Neural progenitor cell (in vitro differentiated cells): ENCODE measurements around the gene KLKB1.

Experiments
- CTCF ChIP-seq: fragments of 200-600 bp; sonication (generic); IDR thresholded peaks from 2 replicates; pipeline ENCODE4 v1.5.1; 2017; ENCODE audit warnings: antibody characterized with exemption, mild to moderate bottlenecking
- EZH2 ChIP-seq: fragments of 200-600 bp; sonication (generic); IDR thresholded peaks from 2 replicates; pipeline ENCODE4 v1.6.1; 2017; ENCODE audit warnings: antibody characterized with exemption, mild to moderate bottlenecking, moderate library complexity
- EZH2phosphoT487 ChIP-seq: fragments of 200-600 bp; sonication (generic); IDR thresholded peaks from 2 replicates; pipeline ENCODE4 v1.6.1; 2017; ENCODE audit warnings: antibody characterized with exemption

DNA sequence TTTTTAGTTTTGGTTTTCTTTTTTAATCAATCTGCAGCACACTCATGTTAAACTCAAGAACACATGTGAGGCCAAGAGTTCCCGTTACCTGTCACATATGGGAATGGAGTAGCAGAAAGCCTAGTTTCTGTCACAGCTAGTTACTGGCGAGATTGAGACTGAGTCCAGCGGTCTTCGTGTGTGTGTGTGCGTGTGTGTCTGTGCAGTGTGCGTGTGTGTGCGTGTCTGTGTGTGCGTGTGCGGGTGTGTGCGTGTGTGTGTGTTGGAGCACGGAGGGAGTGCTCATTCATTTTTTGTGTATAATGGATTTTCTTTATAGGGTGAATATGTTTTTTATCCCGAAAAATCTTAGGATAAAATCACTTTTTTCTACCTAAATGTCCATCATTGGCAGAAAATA, 57.8 kb downstream of the KLKB1 start:
- TF ChIP-seq CTCF (no peak), EZH2phosphoT487 (no peak), EZH2 (no peak)
